Thoracic aorta (tissue), 2 donors: ENCODE data around the gene UROC1. TPM values are rescaled to one million over a fixed set of nuclear protein-coding genes. Genes with fewer than 3 reads are reported as not detected.

Experiments
- ATAC-seq: fragments of 150-250 bp; one replicate; pipeline ENCODE4 v1.8.0; 2017; ENCODE audit warnings: low read depth; ENCODE audit not compliant: insufficient number of reproducible peaks, low FRiP score
- DNase-seq: peaks from one replicate; pipeline ENCODE4 v3.0.0-alpha.2; 2020; ENCODE audit warnings: low spot score
- H3K27ac ChIP-seq, 2 donors: fragments of 200-600 bp; sonication (generic); 1 replicate in 1 of 2; 2 replicates in 1 of 2; pipeline ENCODE4 v1.5.1; 2016; ENCODE audit warnings: mild to moderate bottlenecking in 2 of 2, moderate library complexity in 2 of 2
- H3K27me3 ChIP-seq: fragments of 200-600 bp; sonication (generic); replicated peaks from 2 replicates; pipeline ENCODE4 v1.6.0; 2016; ENCODE audit warnings: mild to moderate bottlenecking; ENCODE audit not compliant: insufficient read depth
- H3K36me3 ChIP-seq: fragments of 200-600 bp; sonication (generic); one replicate; pipeline ENCODE4 v1.5.1; 2016
- H3K4me1 ChIP-seq, 2 donors: fragments of 200-600 bp; sonication (generic); 1 replicate in 1 of 2; 2 replicates in 1 of 2; pipeline versions ENCODE4 v1.5.1 to v1.6.0; 2016; ENCODE audit warnings: low read depth in 2 of 2, mild to moderate bottlenecking in 1 of 2; ENCODE audit not compliant: control insufficient read depth in 1 of 2
- H3K4me3 ChIP-seq: fragments of 200-600 bp; sonication (generic); 2 replicates; pipeline ENCODE4 v1.5.1; 2016; ENCODE audit warnings: mild to moderate bottlenecking
- H3K9me3 ChIP-seq: fragments of 200-600 bp; sonication (generic); 2 replicates; pipeline ENCODE4 v1.5.1; 2016
- total RNA-seq, 2 donors: library from RNA; depleted of rRNA; stranded (reverse); fragments of >200 nt; gene quantifications; one replicate each; pipeline versions ENCODE4 v1.1.0 to v1.2.3, GENCODE V29; 2016
- TF ChIP-seq, protein P1 (sequence below): fragments of 200-600 bp; sonication (generic); IDR thresholded peaks from one replicate; pipeline ENCODE4 v1.5.1; 2019; ENCODE audit warnings: antibody characterized with exemption

The UROC1 gene
- total RNA-seq, 2 donors from 2014 or later = not detected

DNA sequence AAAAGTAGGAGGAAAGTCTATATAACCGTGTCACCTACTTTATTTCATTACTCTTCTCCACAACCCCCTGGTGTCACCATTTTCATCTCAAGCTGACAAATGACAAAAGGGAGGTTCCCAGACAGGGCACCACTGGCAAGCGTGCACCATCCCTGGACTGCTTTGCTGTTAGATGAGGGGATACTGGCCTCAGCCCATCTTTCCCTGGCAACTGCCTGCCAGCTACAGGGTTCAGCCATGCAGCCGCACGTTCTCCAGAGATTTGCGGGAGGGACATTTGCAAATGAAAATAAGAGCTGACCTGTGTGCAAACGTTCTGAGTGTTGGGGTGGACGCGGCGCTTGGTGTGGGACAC is 660 bp downstream of the UROC1 start:
- Histone ChIP-seq H3K36me3 (no peaks in the 10 kb centered on the region), H3K27ac (no peak overlapping the region), H3K4me3 (no peak overlapping the region), H3K4me1 (no peaks in the 10 kb centered on the region), H3K27me3 (no peaks in the 10 kb centered on the region), H3K9me3 (no peaks in the 10 kb centered on the region)
- TF ChIP-seq, protein P1, sequence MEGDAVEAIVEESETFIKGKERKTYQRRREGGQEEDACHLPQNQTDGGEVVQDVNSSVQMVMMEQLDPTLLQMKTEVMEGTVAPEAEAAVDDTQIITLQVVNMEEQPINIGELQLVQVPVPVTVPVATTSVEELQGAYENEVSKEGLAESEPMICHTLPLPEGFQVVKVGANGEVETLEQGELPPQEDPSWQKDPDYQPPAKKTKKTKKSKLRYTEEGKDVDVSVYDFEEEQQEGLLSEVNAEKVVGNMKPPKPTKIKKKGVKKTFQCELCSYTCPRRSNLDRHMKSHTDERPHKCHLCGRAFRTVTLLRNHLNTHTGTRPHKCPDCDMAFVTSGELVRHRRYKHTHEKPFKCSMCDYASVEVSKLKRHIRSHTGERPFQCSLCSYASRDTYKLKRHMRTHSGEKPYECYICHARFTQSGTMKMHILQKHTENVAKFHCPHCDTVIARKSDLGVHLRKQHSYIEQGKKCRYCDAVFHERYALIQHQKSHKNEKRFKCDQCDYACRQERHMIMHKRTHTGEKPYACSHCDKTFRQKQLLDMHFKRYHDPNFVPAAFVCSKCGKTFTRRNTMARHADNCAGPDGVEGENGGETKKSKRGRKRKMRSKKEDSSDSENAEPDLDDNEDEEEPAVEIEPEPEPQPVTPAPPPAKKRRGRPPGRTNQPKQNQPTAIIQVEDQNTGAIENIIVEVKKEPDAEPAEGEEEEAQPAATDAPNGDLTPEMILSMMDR = no peak
- ATAC-seq (no peak), DNase-seq (no peak)

DNA sequence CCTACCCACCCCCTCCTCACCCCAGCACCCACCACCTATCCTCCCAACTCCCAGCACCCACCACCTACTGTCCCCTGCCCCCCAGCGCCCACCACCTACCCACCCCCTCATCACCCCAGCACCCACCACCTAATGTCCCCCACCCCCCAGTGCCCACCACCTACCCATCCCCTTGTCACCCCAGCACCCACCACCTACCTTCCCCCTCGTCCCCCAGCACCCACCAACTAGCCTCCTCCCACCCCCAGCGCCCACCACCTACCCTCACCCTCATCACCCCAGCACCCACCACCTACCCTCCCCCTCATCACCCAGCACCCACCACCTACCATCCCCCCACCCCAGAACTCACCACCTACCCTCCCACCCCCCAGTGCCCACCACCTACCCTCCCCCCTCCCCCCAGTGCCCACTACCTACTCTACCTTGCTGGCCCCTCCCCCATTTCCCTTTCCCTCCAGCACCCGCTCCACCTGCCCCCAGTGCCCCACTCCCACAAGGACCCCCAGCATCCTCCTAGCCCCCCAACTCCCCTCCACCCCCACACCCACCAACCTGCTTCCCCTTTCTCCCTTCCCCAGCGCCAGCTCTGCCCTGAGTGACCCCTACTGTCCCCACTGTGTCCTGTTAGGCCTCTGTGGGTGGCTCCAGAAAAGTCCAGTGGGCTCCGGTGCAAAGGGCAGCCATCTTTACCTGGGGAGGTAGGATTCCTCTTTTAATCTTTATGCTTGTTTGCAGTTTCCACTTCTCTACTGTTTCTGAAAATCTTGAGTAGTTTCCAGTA is 1.2 kb downstream of the UROC1 start:
- Histone ChIP-seq H3K36me3 (no peaks in the 10 kb centered on the region), H3K27ac (no peak overlapping the region), H3K27me3 (no peaks in the 10 kb centered on the region), H3K9me3 (no peaks in the 10 kb centered on the region), H3K4me3 (no peak overlapping the region), H3K4me1 (no peaks in the 10 kb centered on the region)
- TF ChIP-seq, protein P1 = no peak
- ATAC-seq = no peak
- DNase-seq = no peak

DNA sequence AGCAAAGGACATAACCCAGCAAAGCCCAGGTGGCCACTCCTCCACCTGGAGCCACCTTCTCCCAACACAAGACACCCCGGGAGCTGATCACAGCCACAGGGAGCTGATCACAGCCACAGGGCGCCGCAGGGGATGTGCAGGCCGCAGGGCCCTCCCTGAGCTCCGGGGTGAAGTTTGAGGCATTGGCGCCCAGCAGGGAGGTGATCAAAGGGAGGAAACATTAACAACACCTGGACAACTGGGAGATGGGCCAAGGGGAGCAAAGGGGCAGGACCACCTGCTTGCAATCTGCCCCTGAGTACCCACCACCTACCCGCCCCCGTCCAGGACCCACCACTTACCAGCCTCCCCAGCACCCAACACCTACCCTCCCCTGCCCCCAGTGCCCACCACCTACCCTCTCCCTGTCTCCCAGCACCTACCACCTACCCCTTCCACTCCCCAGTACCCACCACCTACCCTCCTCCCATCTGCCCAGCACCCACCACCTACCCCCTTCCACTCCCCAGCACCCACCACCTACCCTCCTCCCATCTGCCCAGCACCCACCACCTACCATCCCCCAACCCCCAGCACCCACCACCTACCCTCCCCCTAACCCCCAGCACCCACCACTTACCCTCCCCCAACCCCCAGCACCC is 2.4 kb downstream of the UROC1 start:
- H3K36me3 ChIP-seq = no peaks in the 10 kb centered on the region
- no peaks in the 10 kb centered on the region for H3K9me3 ChIP-seq
- no peaks in the 10 kb centered on the region for H3K4me1 ChIP-seq
- TF ChIP-seq, protein P1 = no peak
- no peak for DNase-seq
- no peaks in the 10 kb centered on the region for H3K27me3 ChIP-seq
- no peak overlapping the region for H3K27ac ChIP-seq
- ATAC-seq = no peak
- no peak overlapping the region for H3K4me3 ChIP-seq

DNA sequence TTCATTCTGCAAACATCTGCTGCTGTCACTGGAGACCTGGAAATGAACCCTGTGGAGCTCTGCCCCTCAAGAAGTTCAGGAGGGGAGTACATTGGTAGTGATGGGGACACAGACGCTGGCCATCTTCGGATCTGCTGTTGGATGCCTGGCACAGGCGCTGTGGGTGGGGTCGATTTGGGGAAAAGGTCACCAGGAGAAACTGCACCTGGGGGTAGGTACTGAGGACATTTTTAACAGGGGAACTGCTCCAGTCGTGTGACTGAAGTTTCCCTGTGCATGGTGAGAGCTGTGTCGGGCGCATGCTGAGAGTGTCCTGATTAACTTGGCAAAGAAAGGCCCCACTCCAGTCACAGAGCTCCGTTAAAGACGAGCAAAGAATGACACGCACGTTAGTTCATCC is 3.4 kb downstream of the UROC1 start:
- Histone ChIP-seq H3K27ac (no peak overlapping the region), H3K4me3 (no peak overlapping the region), H3K4me1 (no peaks in the 10 kb centered on the region), H3K36me3 (no peaks in the 10 kb centered on the region), H3K27me3 (no peaks in the 10 kb centered on the region), H3K9me3 (no peaks in the 10 kb centered on the region)
- ATAC-seq (no peak), DNase-seq (no peak)
- TF ChIP-seq, protein P1 = no peak

DNA sequence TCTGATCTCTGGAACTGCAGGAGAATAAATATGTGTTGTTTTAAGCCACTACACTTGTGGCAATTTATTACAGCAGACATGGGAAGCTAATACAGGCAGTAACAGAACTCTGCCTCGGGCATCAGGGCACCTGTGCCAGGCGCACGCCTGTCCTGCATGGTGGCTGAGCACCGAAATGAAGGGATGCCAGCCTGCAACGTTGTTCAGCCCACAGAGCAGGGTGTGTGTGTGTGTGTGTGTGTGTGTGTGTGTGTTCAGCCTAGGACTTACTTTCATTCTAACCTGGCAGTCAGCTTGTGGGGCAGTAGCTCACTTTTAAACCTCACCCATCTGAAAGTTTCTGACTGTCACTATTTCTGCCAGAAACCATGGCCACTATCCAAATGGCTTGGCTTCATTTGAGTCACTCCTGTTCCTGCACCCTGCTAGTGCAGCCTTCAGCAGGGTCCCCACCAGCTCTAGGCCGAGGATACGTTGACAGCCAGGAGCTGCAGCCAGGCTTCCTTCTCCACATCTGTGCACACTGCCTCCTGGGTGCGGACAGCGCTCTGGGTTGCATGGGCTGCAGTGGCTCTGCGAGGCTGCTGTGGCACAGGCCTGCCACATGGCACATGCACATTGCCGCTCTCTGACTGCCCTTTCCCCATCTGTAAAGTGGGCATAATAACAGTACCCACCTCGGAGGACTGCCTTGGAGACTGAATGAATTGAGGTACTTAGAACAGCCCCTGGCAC is 4.5 kb downstream of the UROC1 start:
- Histone ChIP-seq H3K27ac (no peak overlapping the region), H3K27me3 (no peaks in the 10 kb centered on the region), H3K4me1 (no peaks in the 10 kb centered on the region), H3K36me3 (no peaks in the 10 kb centered on the region), H3K4me3 (no peak overlapping the region), H3K9me3 (no peaks in the 10 kb centered on the region)
- no peak for ATAC-seq
- DNase-seq = no peak
- TF ChIP-seq, protein P1 = no peak
